ENCODE measurements around the gene RPS6KA2. TPM values are rescaled to one million over a fixed set of nuclear protein-coding genes. Genes with fewer than 3 reads are reported as not detected.

Gene RPS6KA2
- total RNA-seq, 1 experiment from 2014 or later: 18.5 TPM

DNA sequence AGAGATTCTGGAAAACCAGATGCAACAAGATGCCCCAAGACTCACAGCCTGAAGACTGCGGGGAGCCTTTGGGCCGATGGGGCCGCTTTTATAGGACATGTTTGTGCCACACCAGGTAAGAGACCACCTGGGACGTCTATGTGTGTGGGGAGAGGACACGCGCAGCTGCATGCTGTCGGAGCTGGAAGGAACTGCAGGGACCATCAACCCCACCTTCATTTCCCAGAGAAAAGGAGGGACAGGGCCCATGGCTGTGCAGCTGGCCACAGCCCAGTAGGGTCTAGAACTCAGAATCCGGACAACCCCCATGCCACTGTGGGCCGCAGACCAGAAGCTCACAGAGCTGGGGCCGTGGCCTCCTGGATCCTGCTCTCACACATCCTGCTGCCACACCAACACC, 144.0 kb downstream of the RPS6KA2 start:
- Histone ChIP-seq H4K20me1 (ENCODE audit: insufficient read depth) (no peaks in the 10 kb centered on the region), H3K27me3 (ENCODE audit: insufficient read depth, low read depth) (no peaks in the 10 kb centered on the region), H3K27ac (no peak overlapping the region), H3K4me3 (no peak overlapping the region), H3K4me1 (replicated peaks; ENCODE audit: insufficient read depth) (no peaks in the 10 kb centered on the region), H3K9me2 (ENCODE audit: insufficient read depth) (no peaks in the 10 kb centered on the region), H3F3A (ENCODE audit: insufficient read depth, low read depth) (no peaks in the 10 kb centered on the region), H3K79me2 (ENCODE audit: low read depth) (no peaks in the 10 kb centered on the region), H3K9me3 (ENCODE audit: insufficient read depth, low read depth) (no peaks in the 10 kb centered on the region), H3K4me2 (no peak overlapping the region), H3K36me3 (ENCODE audit: low read depth) (no peaks in the 10 kb centered on the region), H2AFZ (no peak overlapping the region)
- no TSS peak for BruUV-seq (replicated peaks)
- intact Hi-C loops (cut with micrococcal nuclease; ENCODE audit: unreplicated experiment): no loop called here
- DNase-seq: no peak
- ChIA-PET CTCF (no interaction called here), POLR2A (ENCODE audit: unreplicated experiment) (no interaction called here)
- TF ChIP-seq, protein P1, sequence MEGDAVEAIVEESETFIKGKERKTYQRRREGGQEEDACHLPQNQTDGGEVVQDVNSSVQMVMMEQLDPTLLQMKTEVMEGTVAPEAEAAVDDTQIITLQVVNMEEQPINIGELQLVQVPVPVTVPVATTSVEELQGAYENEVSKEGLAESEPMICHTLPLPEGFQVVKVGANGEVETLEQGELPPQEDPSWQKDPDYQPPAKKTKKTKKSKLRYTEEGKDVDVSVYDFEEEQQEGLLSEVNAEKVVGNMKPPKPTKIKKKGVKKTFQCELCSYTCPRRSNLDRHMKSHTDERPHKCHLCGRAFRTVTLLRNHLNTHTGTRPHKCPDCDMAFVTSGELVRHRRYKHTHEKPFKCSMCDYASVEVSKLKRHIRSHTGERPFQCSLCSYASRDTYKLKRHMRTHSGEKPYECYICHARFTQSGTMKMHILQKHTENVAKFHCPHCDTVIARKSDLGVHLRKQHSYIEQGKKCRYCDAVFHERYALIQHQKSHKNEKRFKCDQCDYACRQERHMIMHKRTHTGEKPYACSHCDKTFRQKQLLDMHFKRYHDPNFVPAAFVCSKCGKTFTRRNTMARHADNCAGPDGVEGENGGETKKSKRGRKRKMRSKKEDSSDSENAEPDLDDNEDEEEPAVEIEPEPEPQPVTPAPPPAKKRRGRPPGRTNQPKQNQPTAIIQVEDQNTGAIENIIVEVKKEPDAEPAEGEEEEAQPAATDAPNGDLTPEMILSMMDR (conservative IDR thresholded peaks at IDR 0.05): no peak
- TF ChIP-seq EZH2 (IDR thresholded peaks at IDR 0.05; ENCODE audit: low read depth): no peak

DNA sequence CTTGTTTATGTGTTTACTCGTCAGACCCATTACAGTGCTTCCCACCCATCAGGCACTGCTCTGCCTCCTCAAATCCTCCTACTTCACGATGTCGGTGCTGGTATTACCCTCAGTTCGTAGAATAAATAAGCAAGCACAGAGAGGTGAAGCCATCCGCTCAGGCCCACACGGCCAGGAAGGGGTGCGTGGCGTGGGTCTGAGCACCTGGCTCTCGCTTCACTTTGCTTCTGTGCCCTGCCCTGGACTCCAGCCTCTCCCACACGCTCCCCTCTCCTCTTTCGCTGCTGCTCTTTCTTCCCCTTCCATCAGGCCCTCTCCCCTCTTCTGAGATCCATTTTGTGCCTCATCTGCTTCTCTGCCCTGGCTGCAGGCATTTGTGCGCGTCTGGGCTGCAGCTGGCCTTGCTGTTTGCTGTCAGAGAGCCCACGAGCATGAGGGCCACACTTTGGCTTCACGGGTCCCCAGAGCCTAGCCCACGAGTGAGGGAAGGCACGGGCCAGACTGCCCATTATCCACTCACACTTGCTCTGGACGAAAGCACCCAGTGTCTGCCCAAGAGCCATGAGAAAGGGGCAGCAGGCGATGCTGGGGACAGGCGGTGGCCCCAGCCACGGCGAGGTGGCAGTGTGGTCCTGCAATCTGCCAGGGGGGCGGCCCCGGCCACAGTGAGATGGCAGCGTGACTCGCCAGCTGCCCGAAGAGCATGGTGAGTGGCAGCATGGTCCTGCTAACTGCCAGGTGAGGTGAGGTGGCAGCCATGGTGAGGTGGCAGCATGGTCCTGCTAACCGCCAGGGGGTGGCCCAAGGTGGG, 148.1 kb downstream of the RPS6KA2 start:
- Histone ChIP-seq H3K27ac (no peak overlapping the region), H3K4me3 (no peak overlapping the region), H3K4me2 (no peak overlapping the region), H3K9me3 (ENCODE audit: insufficient read depth, low read depth) (no peaks in the 10 kb centered on the region), H2AFZ (no peak overlapping the region), H3F3A (ENCODE audit: insufficient read depth, low read depth) (no peaks in the 10 kb centered on the region), H3K9me2 (ENCODE audit: insufficient read depth) (no peaks in the 10 kb centered on the region), H3K4me1 (replicated peaks; ENCODE audit: insufficient read depth) (no peaks in the 10 kb centered on the region), H3K36me3 (ENCODE audit: low read depth) (no peaks in the 10 kb centered on the region), H3K79me2 (ENCODE audit: low read depth) (no peaks in the 10 kb centered on the region), H4K20me1 (ENCODE audit: insufficient read depth) (no peaks in the 10 kb centered on the region), H3K27me3 (ENCODE audit: insufficient read depth, low read depth) (no peaks in the 10 kb centered on the region)
- BruUV-seq (replicated peaks): no TSS peak
- intact Hi-C loops (cut with micrococcal nuclease; ENCODE audit: unreplicated experiment): no loop called here
- no peak for TF ChIP-seq EZH2 (IDR thresholded peaks at IDR 0.05; ENCODE audit: low read depth)
- TF ChIP-seq, protein P1 (conservative IDR thresholded peaks at IDR 0.05): no peak
- no peak for DNase-seq
- ChIA-PET CTCF (no interaction called here), POLR2A (ENCODE audit: unreplicated experiment) (no interaction called here)

DNA sequence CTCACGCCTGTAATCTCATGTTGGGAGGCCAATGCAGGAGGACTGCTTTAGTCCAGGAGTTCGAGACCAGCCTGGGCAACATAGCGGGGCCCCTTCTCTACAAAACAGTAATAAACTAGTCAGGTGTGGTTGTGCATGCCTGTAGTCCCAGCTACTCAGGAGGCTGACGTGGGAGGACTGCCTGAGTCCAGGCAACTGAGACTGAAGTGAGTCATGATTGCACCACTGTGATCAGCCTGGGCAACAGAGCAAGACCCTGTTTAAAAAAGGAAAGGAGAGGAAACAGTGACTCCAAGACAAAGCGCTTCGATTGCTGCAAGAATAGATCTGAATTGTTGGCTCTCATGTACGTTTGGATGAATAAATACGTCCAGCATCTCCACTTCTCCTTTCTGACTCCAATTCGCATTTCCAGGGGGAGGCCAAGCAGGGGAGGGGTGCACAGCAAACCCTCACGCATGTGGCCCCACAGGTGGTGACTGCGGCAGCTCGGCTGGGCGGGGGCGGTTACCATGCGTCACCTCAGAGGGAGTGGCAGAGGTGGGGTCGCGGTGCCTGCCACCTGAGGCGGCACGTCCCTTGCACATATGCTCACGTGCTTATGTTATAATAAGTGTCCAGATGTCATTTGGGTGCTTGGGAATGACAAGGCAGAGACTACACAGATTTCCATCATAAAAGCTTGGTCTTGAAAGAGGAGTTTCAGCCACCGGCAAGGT, 149.2 kb downstream of the RPS6KA2 start:
- H3K36me3 ChIP-seq (ENCODE audit: low read depth): no peaks in the 10 kb centered on the region
- no peaks in the 10 kb centered on the region for H3K4me1 ChIP-seq (replicated peaks; ENCODE audit: insufficient read depth)
- no peak overlapping the region for H3K4me3 ChIP-seq
- CTCF ChIA-PET: no interaction called here
- H2AFZ ChIP-seq: no peak overlapping the region
- POLR2A ChIA-PET (ENCODE audit: unreplicated experiment): no interaction called here
- no peaks in the 10 kb centered on the region for H3K9me2 ChIP-seq (ENCODE audit: insufficient read depth)
- DNase-seq: no peak
- H3K4me2 ChIP-seq: no peak overlapping the region
- H3K9me3 ChIP-seq (ENCODE audit: insufficient read depth, low read depth): no peaks in the 10 kb centered on the region
- H3F3A ChIP-seq (ENCODE audit: insufficient read depth, low read depth): no peaks in the 10 kb centered on the region
- H3K27ac ChIP-seq: no peak overlapping the region
- no peaks in the 10 kb centered on the region for H4K20me1 ChIP-seq (ENCODE audit: insufficient read depth)
- TF ChIP-seq EZH2 (IDR thresholded peaks at IDR 0.05; ENCODE audit: low read depth): no peak
- TF ChIP-seq, protein P1 (conservative IDR thresholded peaks at IDR 0.05): no peak
- H3K79me2 ChIP-seq (ENCODE audit: low read depth): no peaks in the 10 kb centered on the region
- no peaks in the 10 kb centered on the region for H3K27me3 ChIP-seq (ENCODE audit: insufficient read depth, low read depth)
- intact Hi-C loops (cut with micrococcal nuclease; ENCODE audit: unreplicated experiment): no loop called here
- BruUV-seq (replicated peaks): no TSS peak
